Cardiac septum (tissue), 1 donor: ENCODE measurements around the gene JTB. TPM values are rescaled to one million over a fixed set of nuclear protein-coding genes. Genes with fewer than 3 reads are reported as not detected.
"Not testable (repeated sequence)": the region's sequence is repeated elsewhere in the genome, so short reads cannot be mapped to it uniquely, and the experiment has no call there.

ENCODE experiments used
- DNase-seq: peaks from one replicate; pipeline ENCODE4 v3.0.0-alpha.2; 2020; ENCODE audit warnings: low spot score
- intact Hi-C: fragments of 100-400 bp; cut with DNase I; formaldehyde crosslinking; loops from one replicate; pipeline ENCODE4 v1.14.0; 2022
- total RNA-seq: library from RNA; stranded (reverse); fragmentation: NEBNext Ultra II Directional; extraction: Animal tissue kit (Norgen Biotek cat#: 25700); gene quantifications from one replicate; pipeline ENCODE4 v1.2.1, GENCODE V29; 2021
- donor health status: DM: no; HTN: no; CAD: no.

JTB gene
- total RNA-seq, 1 donor from 2014 or later: 61.7 TPM

DNA sequence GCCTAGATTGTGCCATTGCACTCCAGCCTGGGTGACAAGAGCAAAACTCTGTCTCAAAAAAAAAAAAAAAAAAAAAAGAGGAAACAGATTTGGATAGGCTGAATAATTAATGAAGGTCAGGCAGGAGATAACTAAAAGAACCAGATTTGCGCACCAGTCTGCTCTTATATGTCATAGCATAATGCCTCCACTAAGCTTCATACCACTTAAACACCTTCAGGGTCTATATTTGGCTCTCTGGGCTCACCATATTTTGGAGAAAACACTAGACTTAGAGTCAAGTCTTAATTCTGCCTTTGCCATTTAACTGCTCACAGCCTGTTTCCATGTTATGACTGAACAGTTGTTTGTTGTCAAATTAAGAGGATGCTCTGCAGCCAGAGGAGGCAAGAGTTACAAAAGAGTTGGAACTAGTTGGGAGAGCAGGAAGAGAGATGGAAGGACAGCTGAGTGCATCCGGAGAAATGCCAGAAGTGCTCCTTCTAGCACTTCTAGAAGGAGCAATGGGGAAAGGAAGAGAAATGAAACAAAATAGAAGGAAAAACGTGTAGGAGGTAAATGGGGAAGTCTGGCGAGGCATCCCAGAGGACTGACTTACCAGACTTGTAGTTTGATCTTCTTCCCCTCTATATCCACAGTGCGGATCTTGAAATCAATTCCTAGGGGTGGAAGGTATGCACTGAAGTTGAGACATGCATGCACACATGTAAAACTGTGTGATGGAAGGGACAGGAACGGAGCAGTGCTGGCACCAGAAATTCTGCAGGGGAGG, 6.8 kb upstream of the JTB start:
- no peak for DNase-seq
- intact Hi-C loops: no loop called here

GRCh38 chr1:153981735-153982134, 4.3 kb upstream of the JTB start:
- intact Hi-C loops, DNase-seq: not testable (repeated sequence)

DNA sequence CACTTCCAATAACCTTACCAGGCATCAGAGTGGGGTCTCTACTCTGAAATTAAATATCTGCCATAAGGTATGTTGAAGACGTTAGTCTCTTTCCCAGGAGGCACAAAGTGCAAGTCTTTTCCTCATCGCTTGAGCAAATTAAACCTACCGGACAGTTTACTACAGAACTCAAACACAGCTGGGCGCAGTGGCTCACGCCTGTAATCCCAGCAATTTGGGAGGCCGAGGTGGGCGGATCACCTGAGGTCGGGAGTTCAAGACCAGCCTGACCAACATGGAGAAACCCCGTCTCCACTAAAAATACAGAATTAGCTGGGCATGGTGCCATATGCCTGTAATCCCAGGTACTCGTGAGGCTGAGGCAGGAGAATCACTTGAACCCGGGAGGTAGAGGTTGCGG, 1.6 kb upstream of the JTB start:
- intact Hi-C loops: loop anchor here (2.0 to 5.0 kb wide), 2 partner anchors 20 to 307 kb away; partner anchors contain the start of genes CRTC2 and ILF2

GRCh38 chr1:153978274-153978909, 918 bp upstream of the JTB start:
- DNase-seq: no peak
- intact Hi-C loops: loop anchor here (2.0 to 5.0 kb wide), 2 partner anchors 20 to 306 kb away; partner anchors contain the start of genes CRTC2 and ILF2

More for the DNA sequence above, 1.6 kb upstream of the JTB start:
- not testable (repeated sequence) for DNase-seq

DNA sequence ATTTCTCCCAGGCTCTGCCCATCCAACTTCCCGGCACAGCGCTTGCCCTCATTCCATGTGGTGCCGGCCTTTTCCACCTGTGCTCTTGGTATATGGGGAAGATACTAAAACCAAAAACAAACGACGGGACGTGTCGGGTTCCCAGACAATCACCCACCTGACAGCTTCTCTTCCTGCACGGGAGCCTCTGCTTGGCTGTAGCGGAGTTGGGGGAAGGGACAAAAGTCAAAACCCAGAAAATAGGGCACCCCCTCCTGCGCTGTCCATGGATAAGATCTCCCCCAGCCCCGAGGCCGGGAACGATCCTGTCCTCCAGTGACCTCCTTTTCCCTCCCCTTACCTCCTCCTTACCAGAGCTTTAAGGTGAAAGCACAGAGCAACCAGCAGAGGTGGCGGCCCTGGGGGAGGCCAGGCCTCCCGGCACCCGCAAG, 640 bp downstream of the JTB start:
- intact Hi-C loops: loop anchor here (1.0 to 5.0 kb wide), 2 partner anchors 10 to 305 kb away; partner anchors contain the start of genes CREB3L4 and ILF2
- no peak for DNase-seq

- intact Hi-C loops: no loop called here
- DNase-seq: no peak
Observed at GRCh38 chr1:153973525-153973924, 3.9 kb downstream of the JTB start.

GRCh38 chr1:153973071-153973470, 4.4 kb downstream of the JTB start:
- intact Hi-C loops: no loop called here
- no peak for DNase-seq

DNA sequence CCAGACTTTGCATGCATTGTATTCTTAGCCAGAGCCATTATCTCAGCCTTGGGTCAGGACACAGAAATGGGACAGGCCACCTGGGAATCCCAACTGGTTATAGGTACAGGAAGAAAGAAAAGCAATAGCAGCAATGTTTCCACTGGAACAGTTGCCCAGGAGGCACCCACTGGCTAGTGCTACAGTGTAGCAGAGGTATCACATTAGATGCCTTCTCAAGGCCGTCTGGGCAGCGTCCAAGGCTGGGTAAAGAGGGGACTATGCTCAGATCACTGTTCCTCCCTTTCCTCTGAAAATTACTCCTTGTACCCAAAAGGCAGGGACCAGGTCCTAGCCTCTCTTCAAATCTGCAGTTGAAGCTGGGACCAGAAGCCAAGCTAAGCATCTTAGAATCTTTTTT, 7.1 kb downstream of the JTB start:
- intact Hi-C loops: no loop called here
- DNase-seq: no peak

GRCh38 chr1:153968972-153969371, 8.5 kb downstream of the JTB start:
- DNase-seq: no peak
- intact Hi-C loops: loop anchor here (5.0 kb wide), 1 partner anchor 87 kb away; no protein-coding TSS in a partner anchor

DNA sequence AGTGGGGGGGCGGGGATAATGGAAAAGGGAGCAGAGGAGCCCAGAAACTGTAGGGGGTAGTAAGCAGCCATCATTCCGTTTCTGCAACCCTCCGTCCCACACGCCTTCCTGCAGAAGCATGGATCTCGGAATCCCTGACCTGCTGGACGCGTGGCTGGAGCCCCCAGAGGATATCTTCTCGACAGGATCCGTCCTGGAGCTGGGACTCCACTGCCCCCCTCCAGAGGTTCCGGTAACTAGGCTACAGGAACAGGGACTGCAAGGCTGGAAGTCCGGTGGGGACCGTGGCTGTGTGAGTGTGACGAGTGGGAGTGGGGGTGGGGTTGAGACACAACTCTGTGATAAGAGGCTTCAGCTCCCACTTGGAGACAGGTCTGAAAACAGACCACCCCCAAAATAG, 9.1 kb downstream of the JTB start:
- intact Hi-C loops: loop anchor here (5.0 kb wide), 1 partner anchor 86 kb away; no protein-coding TSS in a partner anchor
- DNase-seq: no peak

DNA sequence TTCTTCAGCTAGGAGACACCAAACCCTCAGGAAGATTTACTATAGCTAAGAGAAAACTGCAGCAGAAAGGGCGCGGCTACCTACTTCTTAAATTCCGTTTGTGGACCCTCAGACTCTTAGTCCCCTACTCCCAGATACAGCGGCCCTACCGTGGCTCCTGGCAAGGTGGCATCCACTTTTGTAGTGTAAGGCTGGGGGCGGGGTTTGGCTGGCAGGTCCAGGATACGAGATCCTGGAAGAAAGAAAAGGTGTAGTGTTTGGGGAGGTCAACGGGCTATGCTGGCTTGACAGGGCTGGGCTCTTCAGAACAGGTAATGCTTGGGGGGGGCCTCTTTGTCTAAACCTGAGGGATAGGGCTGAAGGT, 9.5 kb downstream of the JTB start:
- no peak for DNase-seq
- intact Hi-C loops: loop anchor here (1.0 to 5.0 kb wide), 2 partner anchors 9 to 86 kb away; partner anchors contain the start of gene JTB

DNA sequence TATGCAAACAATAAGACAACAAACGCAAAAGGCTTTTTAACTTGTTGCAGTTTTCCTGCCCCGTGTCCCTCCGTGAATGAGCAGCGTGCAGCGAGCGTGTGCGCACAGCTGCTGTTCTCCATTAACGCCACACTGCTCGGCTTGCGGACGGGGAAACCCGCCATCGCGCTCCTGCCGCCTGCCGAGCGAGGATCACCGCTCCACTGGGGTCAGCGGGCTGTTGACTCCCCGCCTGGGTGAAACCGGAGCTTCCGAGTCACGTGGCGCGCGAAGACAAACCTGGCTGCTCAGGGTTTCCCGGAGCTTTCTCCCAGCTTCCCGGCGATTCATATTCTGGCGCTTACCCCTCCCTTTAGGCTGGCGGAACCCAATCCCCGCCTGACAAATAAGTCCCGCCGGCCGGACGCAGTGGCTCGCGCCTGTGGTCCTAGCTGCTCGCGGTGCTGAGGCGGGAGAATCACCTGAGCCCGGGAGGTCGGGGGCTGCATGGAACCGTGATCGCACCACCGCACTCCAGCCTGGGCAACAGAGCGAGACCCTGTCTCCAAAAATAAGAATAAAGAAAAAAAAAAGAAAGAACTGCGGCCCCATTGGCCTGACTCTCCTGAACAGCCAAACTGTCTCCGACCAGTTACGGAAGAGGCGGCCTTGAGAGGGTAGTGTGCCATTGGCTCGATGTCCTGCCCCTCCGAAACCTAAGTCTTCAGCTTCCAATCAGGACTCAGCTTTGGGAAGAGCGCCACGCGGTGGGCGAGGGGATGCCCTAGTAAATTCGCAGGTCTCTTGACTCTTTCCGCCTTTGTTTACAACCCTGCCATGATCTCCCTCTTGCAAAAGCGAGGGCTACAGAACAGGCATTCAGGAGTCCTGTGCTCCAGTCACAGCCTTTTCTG, 10.1 kb downstream of the JTB start, which contains the start of gene CREB3L4:
Gene CREB3L4, plus strand, starts transcription at position 796 of the 893 bp plus-strand sequence. CDS start 624 bp downstream, outside the sequence.
- intact Hi-C loops: loop anchor here (1.0 to 5.0 kb wide), 2 partner anchors 10 to 85 kb away; partner anchors contain the start of gene JTB
- DNase-seq: peak; percentile 95

DNA sequence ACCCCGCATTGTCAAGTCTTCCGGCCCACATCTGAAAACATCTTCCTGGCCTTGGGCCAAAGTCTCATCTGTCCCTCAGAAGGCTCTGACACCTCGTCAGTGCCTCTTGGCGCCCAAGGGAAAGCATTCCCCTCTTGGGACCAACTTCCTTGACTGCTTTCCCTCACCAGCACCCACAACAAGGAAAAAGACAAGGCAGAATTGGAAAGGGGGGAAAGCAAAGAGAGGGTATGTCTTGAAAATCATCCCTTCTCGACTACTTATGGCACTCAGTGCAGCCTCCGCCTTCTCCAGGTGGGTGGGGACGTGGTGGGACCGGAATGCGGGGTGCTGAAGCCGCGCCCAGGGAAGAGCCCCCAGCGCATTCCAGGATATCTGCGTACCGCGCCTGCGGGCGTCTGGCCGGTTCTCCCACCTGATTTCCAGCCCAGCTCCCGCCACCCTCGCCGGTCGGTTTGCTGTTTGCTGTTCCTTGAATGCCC, 13.6 kb downstream of the JTB start:
- DNase-seq: no peak
- intact Hi-C loops: no loop called here

- peak; percentile 99 for DNase-seq
- intact Hi-C loops: no loop called here
Observed at GRCh38 chr1:153963030-153963849, 14.2 kb downstream of the JTB start, which contains the start of gene SLC39A1. Gene SLC39A1, minus strand, starts transcription at chr1:153963537. Its CDS starts 822 bp downstream, at chr1:153962715.

DNA sequence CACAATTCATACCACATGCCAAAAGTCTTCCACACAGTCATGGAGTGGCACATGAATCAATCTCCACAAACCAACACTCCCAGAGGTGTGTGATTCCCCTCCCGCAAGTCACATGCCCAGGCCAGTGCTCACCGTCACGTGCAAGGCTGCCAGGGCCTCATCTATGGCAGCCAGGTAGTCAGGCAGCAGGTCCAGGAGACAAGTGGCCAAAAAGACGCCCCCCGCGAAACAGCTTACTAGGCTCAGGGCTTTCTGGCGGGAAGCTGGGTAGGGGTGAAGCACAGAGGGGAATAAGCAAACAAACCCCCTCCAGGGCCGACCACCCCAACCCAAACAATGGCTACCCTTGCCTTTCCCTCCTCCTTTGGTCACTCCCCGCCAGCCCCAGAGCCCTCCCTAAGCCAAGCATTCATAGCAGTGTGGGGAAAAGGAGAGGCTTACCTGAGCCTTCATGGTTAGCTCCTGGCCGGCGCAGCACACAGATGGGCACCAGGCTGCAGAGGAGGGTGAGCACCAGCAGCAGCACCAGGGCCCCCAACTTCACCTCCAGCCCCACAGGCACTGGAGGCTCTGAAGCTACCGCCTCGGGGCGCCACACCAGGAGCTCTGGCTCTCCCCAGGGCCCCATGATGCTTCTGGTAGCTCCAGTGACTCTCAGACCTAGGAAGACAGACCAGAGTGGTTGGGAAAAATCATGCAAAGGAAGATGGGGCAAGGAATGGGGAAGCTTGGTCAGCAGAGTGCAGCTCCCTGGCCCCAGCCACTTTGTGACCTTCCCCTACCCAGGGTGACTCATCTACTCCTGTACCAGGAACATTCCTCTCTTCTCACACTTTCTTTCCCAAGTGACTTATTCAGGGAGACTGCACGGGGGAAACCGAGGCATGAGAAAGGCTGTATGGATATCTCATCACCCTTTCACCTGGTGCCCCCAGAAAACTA, 15.1 kb downstream of the JTB start:
- DNase-seq: no peak

GRCh38 chr1:153961421-153961820, 16.1 kb downstream of the JTB start:
- intact Hi-C loops: no loop called here
- DNase-seq: no peak

More for the DNA sequence above, 15.1 kb downstream of the JTB start:
- intact Hi-C loops: no loop called here

DNA sequence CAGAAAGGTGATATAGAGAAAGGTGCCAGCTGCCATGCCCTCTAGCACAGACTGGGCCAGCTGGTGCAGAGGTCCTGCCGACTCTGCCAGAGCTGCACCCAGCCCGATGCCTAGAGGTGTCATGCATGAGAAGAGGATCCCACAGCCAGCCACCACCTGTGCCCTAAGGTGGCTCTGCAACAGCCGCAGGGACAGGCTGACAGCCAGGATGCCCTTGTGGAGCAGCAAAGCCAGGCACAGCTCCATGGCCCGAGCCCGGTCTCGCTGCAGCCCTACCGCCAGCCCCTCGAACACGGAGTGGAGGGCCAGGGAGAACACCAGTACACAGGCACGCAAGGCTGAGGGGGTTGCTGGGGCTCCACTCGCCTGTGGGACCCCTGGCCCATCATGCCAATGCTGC, 17.3 kb downstream of the JTB start:
- intact Hi-C loops: no loop called here
- DNase-seq: no peak
